Cardiac muscle cell (in vitro differentiated cells and primary cell): Measurements from ENCODE around the gene ZNFX1. TPM values are rescaled to one million over a fixed set of nuclear protein-coding genes. Genes with fewer than 3 reads are reported as not detected.
"Not testable (repeated sequence)": the region's sequence is repeated elsewhere in the genome, so short reads cannot be mapped to it uniquely, and the experiment has no call there.

Source experiments
- DNase-seq, 2 donors: peaks; one replicate each; pipeline versions ENCODE4 v3.0.0 to v3.0.0-alpha.2; 2010 to 2017; ENCODE audit warnings: low read depth in 1 of 2, low spot score in 1 of 2
- H3K27ac ChIP-seq: fragments of 200-600 bp; sonication (generic); 2 replicates; pipeline ENCODE4 v1.5.1; 2016
- H3K27me3 ChIP-seq: fragments of 200-600 bp; sonication (generic); 2 replicates; pipeline ENCODE4 v1.6.0; 2016; ENCODE audit warnings: control low read depth
- H3K36me3 ChIP-seq: fragments of 200-600 bp; sonication (generic); 2 replicates; pipeline ENCODE4 v1.5.1; 2016; ENCODE audit warnings: control low read depth
- H3K4me1 ChIP-seq: fragments of 200-600 bp; sonication (generic); 2 replicates; pipeline ENCODE4 v1.8.1; 2017; ENCODE audit warnings: low read depth, mild to moderate bottlenecking, mixed run types
- H3K4me3 ChIP-seq: fragments of 200-600 bp; sonication (generic); 2 replicates; pipeline ENCODE4 v1.5.1; 2016; ENCODE audit warnings: mild to moderate bottlenecking
- H3K9me3 ChIP-seq: fragments of 200-600 bp; sonication (generic); 2 replicates; pipeline ENCODE4 v1.5.1; 2017; ENCODE audit warnings: low read depth, mild to moderate bottlenecking, control low read depth
- CTCF ChIP-seq: IDR thresholded peaks from 2 replicates; pipeline ENCODE4 v1.5.1; 2012; ENCODE audit warnings: low read depth, mild to moderate bottlenecking, low read length
- polyA plus RNA-seq: library from polyadenylated mRNA; unstranded; fragments of >200 nt; fragmentation: Nextera tagmentation; extraction: Ambion mirVana; gene quantifications from 2 replicates; pipeline ENCODE4 v1.2.1, GENCODE V29; 2016
- total RNA-seq: library from RNA; depleted of rRNA; stranded (reverse); fragments of >200 nt; gene quantifications from 2 replicates; pipeline ENCODE4 v1.2.3, GENCODE V29; 2016

The ZNFX1 gene
- total and polyA plus RNA-seq, 2 experiments from 2014 or later, result 5.0 to 8.2 TPM

GRCh38 chr20:49303065-49303552 is 25.3 kb upstream of the ZNFX1 start:
- no peaks in the 10 kb centered on the region for H3K4me1 ChIP-seq
- peak in 1 of 2 donors; percentile 77 for DNase-seq

GRCh38 chr20:49297605-49298530 is 20.0 kb upstream of the ZNFX1 start:
- no peaks in the 10 kb centered on the region for H3K27me3 ChIP-seq
- H3K27ac ChIP-seq, result no peak overlapping the region
- no peaks in the 10 kb centered on the region for H3K4me1 ChIP-seq
- H3K4me3 ChIP-seq, result no peak overlapping the region
- H3K9me3 ChIP-seq, result no peaks in the 10 kb centered on the region
- DNase-seq, result no peak
- TF ChIP-seq CTCF, result no peak
- no peaks in the 10 kb centered on the region for H3K36me3 ChIP-seq

More at GRCh38 chr20:49303065-49303552, 25.3 kb upstream of the ZNFX1 start:
- Histone ChIP-seq H3K4me3 (no peak overlapping the region), H3K9me3 (no peaks in the 10 kb centered on the region), H3K36me3 (no peaks in the 10 kb centered on the region), H3K27me3 (no peaks in the 10 kb centered on the region), H3K27ac (no peak overlapping the region)
- TF ChIP-seq CTCF, result no peak

GRCh38 chr20:49294002-49294654 is 16.3 kb upstream of the ZNFX1 start:
- not testable (repeated sequence) for DNase-seq, H3K4me3 ChIP-seq

GRCh38 chr20:49293122-49293521 is 15.3 kb upstream of the ZNFX1 start:
- Histone ChIP-seq H3K4me1 (no peaks in the 10 kb centered on the region), H3K27ac (no peak overlapping the region), H3K9me3 (no peaks in the 10 kb centered on the region), H3K36me3 (peaks cover 30% of the 10 kb centered on the region), H3K4me3 (no peak overlapping the region), H3K27me3 (no peaks in the 10 kb centered on the region)
- no peak for DNase-seq
- no peak for TF ChIP-seq CTCF

More at GRCh38 chr20:49294002-49294654, 16.3 kb upstream of the ZNFX1 start:
- H3K27ac ChIP-seq, H3K27me3 ChIP-seq, H3K9me3 ChIP-seq, H3K4me1 ChIP-seq: not testable (repeated sequence)
- peaks cover 20% of the 10 kb centered on the region for H3K36me3 ChIP-seq

GRCh38 chr20:49292010-49292409 is 14.2 kb upstream of the ZNFX1 start:
- no peaks in the 10 kb centered on the region for H3K27me3 ChIP-seq
- H3K4me3 ChIP-seq, result no peak overlapping the region
- no peak for DNase-seq
- H3K4me1 ChIP-seq, result no peaks in the 10 kb centered on the region
- peaks cover 41% of the 10 kb centered on the region for H3K36me3 ChIP-seq
- peak overlapping the region; percentile 43 for H3K27ac ChIP-seq
- H3K9me3 ChIP-seq, result no peaks in the 10 kb centered on the region
- no peak for TF ChIP-seq CTCF
